SU-DHL-6 (cell line): Measurements from ENCODE around the gene ZFHX3.

Source experiments
- CTCF ChIP-seq: fragments of 200-600 bp; sonication (generic); IDR thresholded peaks from one replicate; pipeline ENCODE4 v1.5.1; 2017; ENCODE audit warnings: antibody characterized with exemption, mild to moderate bottlenecking, low read length, moderate library complexity; ENCODE audit not compliant: insufficient read depth, poor library complexity, severe bottlenecking
- EZH2phosphoT487 ChIP-seq: fragments of 200-600 bp; sonication (generic), shearing (Covaris generic); conservative IDR thresholded peaks from 2 replicates; pipeline ENCODE4 v1.6.1; 2018; ENCODE audit warnings: mild to moderate bottlenecking, antibody characterized with exemption, low read length, moderate library complexity, mixed read lengths

DNA sequence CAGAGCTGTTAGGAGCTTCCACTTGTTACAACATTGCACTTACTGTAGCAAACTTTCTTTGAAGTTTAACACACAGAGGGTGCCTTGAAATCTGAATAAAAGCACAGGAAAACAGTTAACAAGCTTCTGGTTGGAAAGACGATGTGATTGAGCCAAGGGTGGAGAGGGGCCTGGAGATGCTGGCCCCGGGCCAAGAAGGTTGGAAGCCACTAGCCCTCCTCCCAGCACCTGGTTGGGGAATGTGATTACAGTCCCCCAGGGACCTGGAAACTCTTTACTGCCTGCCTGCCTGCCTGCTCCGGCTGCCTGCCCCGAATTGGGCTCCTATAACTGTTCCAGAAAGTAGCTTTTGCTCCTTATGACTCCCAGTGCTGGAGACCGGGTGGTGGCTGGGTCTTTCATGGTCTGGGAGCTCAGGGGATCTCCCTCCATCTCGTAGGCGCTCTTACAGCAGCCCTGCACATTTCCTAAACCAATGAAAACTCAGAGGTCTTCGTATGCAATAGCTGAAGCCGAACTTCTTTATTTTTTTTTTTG, 48.0 kb upstream of the ZFHX3 start:
- TF ChIP-seq CTCF, result no peak
- TF ChIP-seq EZH2phosphoT487, result no peak
